Stomach (tissue), 9 donors: ENCODE data around the gene POLR3G. TPM values are rescaled to one million over a fixed set of nuclear protein-coding genes. Genes with fewer than 3 reads are reported as not detected.

ENCODE experiments used
- DNase-seq, 2 donors: peaks; one replicate each; pipeline versions ENCODE4 v3.0.0 to v3.0.0-alpha.2; 2013 to 2019
- H3K27ac ChIP-seq, 5 donors: fragments of 200-600 bp in 4 of 5; sonication (generic) in 4 of 5; one replicate each; pipeline ENCODE4 v1.5.1; 2013 to 2019; ENCODE audit warnings: mild to moderate bottlenecking in 1 of 5, moderate library complexity in 1 of 5
- H3K27me3 ChIP-seq, 3 donors: fragments of 200-600 bp; sonication (generic); one replicate each; pipeline ENCODE4 v1.5.1; 2017 to 2019; ENCODE audit warnings: mixed run types in 1 of 3
- H3K36me3 ChIP-seq, 4 donors: fragments of 200-600 bp; sonication (generic); 1 replicate in 3 of 4; 2 replicates in 1 of 4; pipeline ENCODE4 v1.5.1; 2016 to 2019
- H3K4me1 ChIP-seq, 4 donors: fragments of 200-600 bp; sonication (generic); one replicate each; pipeline ENCODE4 v1.5.1; 2016 to 2019
- H3K4me3 ChIP-seq, 4 donors: fragments of 200-600 bp; sonication (generic) in 3 of 4; one replicate each; pipeline ENCODE4 v1.5.1; 2016 to 2019; ENCODE audit warnings: mild to moderate bottlenecking in 1 of 4
- H3K9me3 ChIP-seq, 4 donors: fragments of 200-600 bp; sonication (generic); one replicate each; pipeline ENCODE4 v1.5.1; 2016 to 2019
- CTCF ChIP-seq, 7 experiments: fragments of 450-650 bp in 4 of 7; fragments of 200-600 bp in 3 of 7; sonication (generic) in 3 of 7; IDR thresholded peaks; one replicate each; pipeline ENCODE4 v1.5.1; 2016 to 2019; ENCODE audit warnings: antibody characterized with exemption in 7 of 7, control low read depth in 2 of 7, mild to moderate bottlenecking in 1 of 7
- EP300 ChIP-seq: sonication (generic); formaldehyde crosslinking; IDR thresholded peaks from one replicate; pipeline ENCODE4 v1.6.1; 2017; ENCODE audit warnings: antibody characterized with exemption
- POLR2A ChIP-seq, 4 donors: fragments of 450-650 bp; IDR thresholded peaks; one replicate each; pipeline ENCODE4 v1.6.1; 2016; ENCODE audit warnings: antibody characterized with exemption in 4 of 4, control low read depth in 2 of 4, mild to moderate bottlenecking in 1 of 4, moderate library complexity in 1 of 4
- POLR2AphosphoS5 ChIP-seq, 3 donors: sonication (generic); formaldehyde crosslinking; IDR thresholded peaks; one replicate each; pipeline ENCODE4 v1.6.1; 2016; ENCODE audit warnings: antibody characterized with exemption in 3 of 3
- WGBS, 5 donors: extraction: QIAGEN DNeasy Blood & Tissue Kit in 3 of 5; methylation state at CpG; one replicate each; pipeline versions ENCODE4 v1.1.5 to v1.1.7; 2013 to 2018; 5-methylcytosine and 5-hydroxymethylcytosine counted together
- intact Hi-C: fragments of 100-400 bp; cut with DNase I; formaldehyde crosslinking; loops from one replicate; pipeline ENCODE4 v1.15.1; 2023; ENCODE audit warnings: low total_unique reads
- polyA plus RNA-seq, 3 donors: library from polyadenylated mRNA; stranded (reverse); fragments of 200-250 nt; gene quantifications; one replicate each; pipeline ENCODE4 v1.2.3, GENCODE V29; 2013
- total RNA-seq, 5 donors: library from RNA; depleted of rRNA; stranded (reverse); fragments of >200 nt; gene quantifications; one replicate each; pipeline versions ENCODE4 v1.1.0 to v1.2.3, GENCODE V29; 2014 to 2016
- donor health status: healthy with polysubstance abuse.
- donor health status: Bipolar disorder and iron deficiency.
- donor health status: healthy.

POLR3G gene
- total and polyA plus RNA-seq, 8 donors = 0.31 to 2.4 (median 1.0) TPM; not detected in 4

GRCh38 chr5:90530736-90531487 lies 56.2 kb downstream of the POLR3G start:
- Histone ChIP-seq H3K36me3 (no peaks in the 10 kb centered on the region), H3K4me1 (peaks cover 17 to 41% (median 34%) of the 10 kb centered on the region in 4 donors), H3K27me3 (peaks cover 0 to 35% (median 6%) of the 10 kb centered on the region in 3 donors), H3K4me3 (peak overlapping the region in 2 of 4 donors; percentile 67 to 85), H3K27ac (peak overlapping the region in 1 of 5 donors; percentile 94), H3K9me3 (no peaks in the 10 kb centered on the region)
- TF ChIP-seq POLR2AphosphoS5 (IDR thresholded peaks at IDR 0.05) = no peak
- TF ChIP-seq POLR2A (IDR thresholded peaks at IDR 0.05) = no peak
- no peak for TF ChIP-seq CTCF (IDR thresholded peaks at IDR 0.05)
- no peak for TF ChIP-seq EP300
- intact Hi-C loops = loop anchor here (5.0 kb wide), 1 partner anchor 94 kb away; no protein-coding TSS in a partner anchor
- WGBS, 5 donors = 44 to 52% (median 49%) methylated on average over 9 of the region's 9 CpGs
- peak in 1 of 2 donors; percentile 9 for DNase-seq

GRCh38 chr5:90533794-90534193 lies 59.1 kb downstream of the POLR3G start:
- no peaks in the 10 kb centered on the region for H3K9me3 ChIP-seq
- H3K27me3 ChIP-seq = peaks cover 0 to 35% (median 6%) of the 10 kb centered on the region in 3 donors
- TF ChIP-seq POLR2AphosphoS5 (IDR thresholded peaks at IDR 0.05) = no peak
- no peak for TF ChIP-seq CTCF (IDR thresholded peaks at IDR 0.05)
- TF ChIP-seq EP300 = no peak
- TF ChIP-seq POLR2A (IDR thresholded peaks at IDR 0.05) = no peak
- 58 to 75% (median 66%) methylated on average over 3 of the region's 3 CpGs for WGBS, 5 donors
- H3K4me1 ChIP-seq = peaks cover 9 to 13% (median 12%) of the 10 kb centered on the region in 4 donors
- intact Hi-C loops = loop anchor here (5.0 kb wide), 1 partner anchor 96 kb away; no protein-coding TSS in a partner anchor
- no peak for DNase-seq
- no peak overlapping the region for H3K4me3 ChIP-seq
- no peaks in the 10 kb centered on the region for H3K36me3 ChIP-seq
- H3K27ac ChIP-seq = no peak overlapping the region

- no peak for TF ChIP-seq EP300
- no peak for TF ChIP-seq POLR2A (IDR thresholded peaks at IDR 0.05)
- no peak for TF ChIP-seq CTCF (IDR thresholded peaks at IDR 0.05)
- TF ChIP-seq POLR2AphosphoS5 (IDR thresholded peaks at IDR 0.05) = no peak
- Histone ChIP-seq H3K36me3 (no peaks in the 10 kb centered on the region), H3K27ac (no peak overlapping the region), H3K4me1 (peaks cover 9 to 12% (median 11%) of the 10 kb centered on the region in 4 donors), H3K9me3 (no peaks in the 10 kb centered on the region), H3K27me3 (peaks cover 0 to 35% (median 6%) of the 10 kb centered on the region in 3 donors), H3K4me3 (no peak overlapping the region)
- WGBS, 5 donors = 31 to 57% (median 47%) methylated on average over 3 of the region's 3 CpGs
- intact Hi-C loops = loop anchor here (5.0 kb wide), 1 partner anchor 98 kb away; no protein-coding TSS in a partner anchor
- no peak for DNase-seq
Measured at GRCh38 chr5:90534922-90535321, 60.3 kb downstream of the POLR3G start.

- Histone ChIP-seq H3K9me3 (no peaks in the 10 kb centered on the region), H3K4me3 (no peak overlapping the region), H3K4me1 (peaks cover 0 to 9% (median 1%) of the 10 kb centered on the region in 4 donors), H3K27ac (no peak overlapping the region), H3K27me3 (peaks cover 0 to 40% (median 4%) of the 10 kb centered on the region in 3 donors), H3K36me3 (no peaks in the 10 kb centered on the region)
- intact Hi-C loops = no loop called here
- DNase-seq = no peak
- 57 to 76% (median 60%) methylated on average over 4 of the region's 4 CpGs for WGBS, 5 donors
- TF ChIP-seq POLR2A (IDR thresholded peaks at IDR 0.05) (no peak), CTCF (IDR thresholded peaks at IDR 0.05) (no peak), EP300 (no peak), POLR2AphosphoS5 (IDR thresholded peaks at IDR 0.05) (no peak)
Measured at GRCh38 chr5:90542827-90543519, 68.3 kb downstream of the POLR3G start.
